Tibial artery (tissue), 4 donors: ENCODE measurements around the gene MLYCD.

ENCODE experiments used
- DNase-seq, 2 donors: peaks; one replicate each; pipeline ENCODE4 v3.0.0-alpha.2; 2019
- H3K27ac ChIP-seq, 2 donors: fragments of 200-600 bp; sonication (generic) in 1 of 2; 1 replicate in 1 of 2; 2 replicates in 1 of 2; pipeline ENCODE4 v1.5.1; 2018 to 2019; ENCODE audit warnings: mild to moderate bottlenecking in 1 of 2
- H3K27me3 ChIP-seq, 2 donors: fragments of 200-600 bp; sonication (generic) in 1 of 2; one replicate each; pipeline versions ENCODE4 v1.5.1 to v1.6.0; 2016 to 2019
- H3K36me3 ChIP-seq, 3 donors: fragments of 200-600 bp; sonication (generic) in 2 of 3; one replicate each; pipeline ENCODE4 v1.5.1; 2016 to 2019; ENCODE audit warnings: mild to moderate bottlenecking in 2 of 3
- H3K4me1 ChIP-seq, 4 donors: fragments of 200-600 bp; sonication (generic) in 2 of 4; 1 replicate in 3 of 4; 2 replicates in 1 of 4; pipeline ENCODE4 v1.5.1; 2016 to 2019
- H3K4me3 ChIP-seq, 2 donors: fragments of 200-600 bp; sonication (generic) in 1 of 2; 1 replicate in 1 of 2; 2 replicates in 1 of 2; pipeline ENCODE4 v1.5.1; 2018 to 2019; ENCODE audit warnings: mild to moderate bottlenecking in 2 of 2
- H3K9me3 ChIP-seq, 3 donors: fragments of 200-600 bp; sonication (generic) in 1 of 3; one replicate each; pipeline ENCODE4 v1.5.1; 2016 to 2019
- intact Hi-C: fragments of 100-400 bp; cut with DNase I; formaldehyde crosslinking; loops from one replicate; pipeline ENCODE4 v1.15.0; 2023; ENCODE audit warnings: low total_unique reads
- TF ChIP-seq, protein P1 (sequence below), 2 experiments: fragments of 200-600 bp in 1 of 2; fragments of 450-650 bp in 1 of 2; IDR thresholded peaks; one replicate each; pipeline ENCODE4 v1.5.1; 2017 to 2019; ENCODE audit warnings: antibody characterized with exemption in 2 of 2, mild to moderate bottlenecking in 1 of 2, moderate library complexity in 1 of 2

MLYCD gene

DNA sequence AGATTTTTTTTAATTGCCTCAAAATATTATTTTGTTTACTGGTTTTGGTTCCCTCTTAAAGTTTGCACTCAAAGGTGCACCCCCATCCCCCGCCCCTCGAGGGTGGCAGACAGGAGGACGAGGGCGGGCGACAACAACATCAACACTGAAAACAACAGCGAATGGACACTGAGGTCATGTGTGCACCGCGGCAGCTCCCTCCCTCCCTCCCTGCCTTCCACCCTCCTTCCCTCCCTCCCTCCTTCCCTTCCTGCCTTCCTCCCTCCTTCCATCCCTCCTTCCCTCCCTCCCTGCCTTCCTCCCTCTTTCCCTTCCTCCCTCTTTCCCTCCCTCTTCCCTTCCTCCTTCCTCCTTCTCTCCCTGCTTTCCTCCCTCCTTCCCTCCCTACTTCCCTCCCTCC is 52.6 kb downstream of the MLYCD start:
- TF ChIP-seq, protein P1, sequence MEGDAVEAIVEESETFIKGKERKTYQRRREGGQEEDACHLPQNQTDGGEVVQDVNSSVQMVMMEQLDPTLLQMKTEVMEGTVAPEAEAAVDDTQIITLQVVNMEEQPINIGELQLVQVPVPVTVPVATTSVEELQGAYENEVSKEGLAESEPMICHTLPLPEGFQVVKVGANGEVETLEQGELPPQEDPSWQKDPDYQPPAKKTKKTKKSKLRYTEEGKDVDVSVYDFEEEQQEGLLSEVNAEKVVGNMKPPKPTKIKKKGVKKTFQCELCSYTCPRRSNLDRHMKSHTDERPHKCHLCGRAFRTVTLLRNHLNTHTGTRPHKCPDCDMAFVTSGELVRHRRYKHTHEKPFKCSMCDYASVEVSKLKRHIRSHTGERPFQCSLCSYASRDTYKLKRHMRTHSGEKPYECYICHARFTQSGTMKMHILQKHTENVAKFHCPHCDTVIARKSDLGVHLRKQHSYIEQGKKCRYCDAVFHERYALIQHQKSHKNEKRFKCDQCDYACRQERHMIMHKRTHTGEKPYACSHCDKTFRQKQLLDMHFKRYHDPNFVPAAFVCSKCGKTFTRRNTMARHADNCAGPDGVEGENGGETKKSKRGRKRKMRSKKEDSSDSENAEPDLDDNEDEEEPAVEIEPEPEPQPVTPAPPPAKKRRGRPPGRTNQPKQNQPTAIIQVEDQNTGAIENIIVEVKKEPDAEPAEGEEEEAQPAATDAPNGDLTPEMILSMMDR (IDR thresholded peaks at IDR 0.05), result no peak
- H3K4me1 ChIP-seq, result peaks cover 0 to 37% (median 27%) of the 10 kb centered on the region in 4 donors
- H3K36me3 ChIP-seq, result peaks cover 0 to 10% (median 0%) of the 10 kb centered on the region in 3 donors
- no peak for DNase-seq
- no peak overlapping the region for H3K4me3 ChIP-seq
- H3K27me3 ChIP-seq, result no peaks in the 10 kb centered on the region
- no peak overlapping the region for H3K27ac ChIP-seq
- H3K9me3 ChIP-seq, result no peaks in the 10 kb centered on the region
- intact Hi-C loops, result no loop called here

GRCh38 chr16:83952587-83952939 is 53.6 kb downstream of the MLYCD start:
- H3K4me3 ChIP-seq, result peak overlapping the region; percentile 62 to 67

DNA sequence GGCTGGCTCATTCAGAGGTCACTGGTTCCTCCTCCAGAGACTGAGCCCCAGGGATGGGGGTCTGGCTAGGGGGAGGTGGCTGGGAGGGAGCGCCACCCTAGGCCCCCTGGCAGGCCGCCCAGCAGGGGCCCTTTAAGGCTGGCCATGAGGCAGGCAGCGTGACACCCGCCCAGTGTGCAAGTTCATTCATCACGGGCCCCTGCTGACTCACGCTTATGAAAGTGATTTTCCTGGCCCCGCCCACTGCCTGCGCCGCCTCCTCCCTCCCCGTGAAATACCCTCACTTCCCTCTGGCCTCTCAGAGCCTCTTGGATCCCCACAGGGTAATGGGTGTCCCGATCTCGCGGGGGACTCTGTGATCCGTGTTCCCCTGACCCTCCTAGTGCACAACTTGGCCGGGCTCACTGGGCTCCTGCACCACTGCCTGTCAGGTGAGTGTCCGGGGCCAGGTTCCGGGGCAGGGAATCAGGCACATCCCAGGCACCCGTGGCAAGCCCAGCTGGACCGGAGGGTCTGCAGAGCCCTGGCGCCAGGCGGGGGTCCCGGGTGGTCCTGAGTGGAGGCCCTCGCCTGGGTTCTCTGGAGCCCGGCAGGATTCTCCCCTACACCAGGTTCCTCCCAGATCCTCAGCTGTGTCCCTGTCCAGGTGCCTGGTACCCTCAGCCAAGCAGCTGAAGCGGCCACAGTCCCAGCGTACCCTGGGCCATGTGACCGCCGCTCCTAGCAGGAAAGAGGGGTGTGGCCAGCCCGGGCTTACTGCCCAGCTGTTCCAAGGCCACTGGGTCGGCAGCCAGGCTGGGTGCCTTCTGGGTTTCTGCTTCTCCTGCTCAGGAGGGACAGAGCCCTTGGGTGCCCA is 54.3 kb downstream of the MLYCD start, which contains the start of gene OSGIN1:
Gene OSGIN1 (plus strand): TSS at position 301 of the 856 bp plus-strand sequence. CDS start 4,432 bp downstream, outside the sequence.
- TF ChIP-seq, protein P1 (IDR thresholded peaks at IDR 0.05), result no peak
- peak; percentile 97 to 98 for DNase-seq
- H3K27ac ChIP-seq, result peak within 1 kb of the TSS; percentile 88 to 89
- peak within 1 kb of the TSS; percentile 62 to 67 for H3K4me3 ChIP-seq
- no peaks in the 10 kb centered on the region for H3K27me3 ChIP-seq
- H3K4me1 ChIP-seq, result peaks cover 0 to 43% (median 28%) of the 10 kb centered on the region in 4 donors
- no peaks in the 10 kb centered on the region for H3K9me3 ChIP-seq
- intact Hi-C loops, result no loop called here
- H3K36me3 ChIP-seq, result peaks cover 1 to 15% (median 2%) of the 10 kb centered on the region in 3 donors

More at GRCh38 chr16:83952587-83952939, 53.6 kb downstream of the MLYCD start:
- intact Hi-C loops, result no loop called here
- H3K36me3 ChIP-seq, result peaks cover 0 to 10% (median 0%) of the 10 kb centered on the region in 3 donors
- no peak for DNase-seq
- H3K27me3 ChIP-seq, result no peaks in the 10 kb centered on the region
- H3K27ac ChIP-seq, result peak overlapping the region; percentile 88 to 89
- H3K9me3 ChIP-seq, result no peaks in the 10 kb centered on the region
- H3K4me1 ChIP-seq, result peaks cover 0 to 43% (median 28%) of the 10 kb centered on the region in 4 donors
- TF ChIP-seq, protein P1 (IDR thresholded peaks at IDR 0.05), result no peak

- intact Hi-C loops, result no loop called here
- peak overlapping the region; percentile 62 to 67 for H3K4me3 ChIP-seq
- H3K4me1 ChIP-seq, result peaks cover 0 to 43% (median 28%) of the 10 kb centered on the region in 4 donors
- H3K9me3 ChIP-seq, result no peaks in the 10 kb centered on the region
- DNase-seq, result no peak
- peaks cover 10 to 19% (median 10%) of the 10 kb centered on the region in 3 donors for H3K36me3 ChIP-seq
- TF ChIP-seq, protein P1 (IDR thresholded peaks at IDR 0.05), result peak in 1 of 2 experiments; percentile 18
- H3K27ac ChIP-seq, result peak overlapping the region; percentile 88 to 89
- H3K27me3 ChIP-seq, result no peaks in the 10 kb centered on the region
Observed at GRCh38 chr16:83953796-83954576, 55.1 kb downstream of the MLYCD start.

DNA sequence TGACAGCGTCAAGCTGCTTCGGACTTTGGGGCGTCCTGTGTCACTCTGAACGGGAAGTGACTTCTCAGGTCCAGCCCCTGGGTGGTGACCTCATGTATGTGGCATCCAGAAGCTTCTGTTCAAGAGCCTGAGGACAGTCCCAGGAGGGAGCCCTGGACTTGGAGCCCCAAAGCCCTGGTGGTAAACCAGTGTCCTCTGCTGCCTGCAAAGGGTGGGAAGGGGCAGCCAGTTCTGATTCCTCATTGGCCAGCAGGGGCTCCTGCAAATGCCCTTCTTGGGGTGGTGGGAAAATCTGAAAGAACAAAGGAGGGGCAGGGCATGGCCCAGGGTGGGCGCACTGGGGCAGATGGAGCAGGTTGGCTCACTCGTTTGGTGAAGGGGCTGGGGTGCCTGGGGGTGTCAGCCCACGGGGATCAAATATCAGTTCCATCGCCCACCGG is 55.7 kb downstream of the MLYCD start:
- Histone ChIP-seq H3K4me1 (peaks cover 0 to 43% (median 28%) of the 10 kb centered on the region in 4 donors), H3K27ac (peak overlapping the region; percentile 88 to 89), H3K9me3 (no peaks in the 10 kb centered on the region), H3K27me3 (no peaks in the 10 kb centered on the region), H3K4me3 (peak overlapping the region; percentile 62 to 67), H3K36me3 (peaks cover 15 to 19% (median 16%) of the 10 kb centered on the region in 3 donors)
- peak; percentile 58 to 89 for DNase-seq
- TF ChIP-seq, protein P1 (IDR thresholded peaks at IDR 0.05), result no peak
- intact Hi-C loops, result no loop called here
